HG02642 (cell line): ENCODE data around the gene QSOX2.

ENCODE experiments used
- ATAC-seq: cut with Tn5 transposase; IDR thresholded peaks from one replicate; pipeline ENCODE4 v1.9.1; 2021; ENCODE audit warnings: mild to moderate bottlenecking; ENCODE audit not compliant: unreplicated experiment, poor library complexity

The QSOX2 gene

DNA sequence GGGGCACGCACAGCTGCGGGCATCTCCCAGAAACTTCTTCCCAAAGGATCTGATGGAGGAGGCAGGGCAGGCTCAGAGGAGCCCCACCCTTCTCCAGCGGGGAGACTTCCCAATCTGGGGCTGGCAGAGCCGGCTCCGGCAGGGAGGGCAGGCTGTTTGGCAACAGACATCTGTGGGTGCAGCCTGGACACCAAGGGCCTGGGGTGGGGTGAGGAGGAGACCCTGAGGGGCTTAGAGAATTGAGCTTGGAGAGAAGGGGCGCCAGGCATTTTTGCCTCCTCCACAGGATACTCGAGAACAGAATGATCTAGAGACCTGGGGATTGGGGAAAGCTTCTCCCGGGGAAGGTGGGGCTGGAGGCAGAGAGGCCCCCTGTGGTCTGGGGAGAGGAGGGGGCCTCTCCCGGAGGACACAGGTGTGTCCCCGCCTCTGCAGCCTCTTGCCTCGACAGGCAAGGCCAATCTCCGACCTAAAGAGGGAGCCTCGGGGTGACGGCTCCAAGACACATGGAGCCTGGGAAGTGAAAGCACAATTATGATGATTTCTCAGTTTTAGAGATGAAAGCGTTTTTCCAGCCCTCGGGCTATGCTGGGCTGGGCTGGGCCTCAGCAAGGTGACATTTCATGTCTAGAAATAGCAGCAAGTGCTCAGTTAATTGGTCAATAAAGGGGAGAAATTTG lies 49.1 kb downstream of the QSOX2 start:
- ATAC-seq, result no peak

- ATAC-seq, result no peak
Observed at GRCh38 chr9:136194540-136194939, 51.1 kb downstream of the QSOX2 start.

DNA sequence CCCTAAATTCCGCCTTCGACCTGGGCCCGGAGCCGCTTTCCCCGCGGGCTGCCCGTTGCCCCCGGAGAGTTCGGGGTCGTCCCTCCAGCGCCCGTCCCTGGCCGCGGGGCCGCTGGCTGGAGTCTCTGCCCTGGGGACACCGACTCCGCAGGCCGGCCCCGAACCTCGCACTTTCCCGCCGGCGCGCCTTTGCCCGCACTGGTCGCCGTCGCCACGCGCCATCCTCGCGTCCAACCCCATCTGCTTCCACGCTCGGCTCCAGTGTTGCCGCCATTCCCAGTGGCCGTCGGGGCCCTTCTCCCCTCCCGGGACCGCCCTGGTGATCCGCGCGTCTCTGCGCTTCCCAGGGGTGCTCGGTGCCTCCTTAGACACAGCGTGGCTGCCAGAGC lies 51.7 kb downstream of the QSOX2 start:
- no peak for ATAC-seq

- ATAC-seq, result no peak
Observed at GRCh38 chr9:136193127-136193890, 52.3 kb downstream of the QSOX2 start.

- ATAC-seq, result no peak
Observed at GRCh38 chr9:136192289-136193126, 53.1 kb downstream of the QSOX2 start.

- no peak for ATAC-seq
Observed at GRCh38 chr9:136191960-136192286, 53.7 kb downstream of the QSOX2 start.

GRCh38 chr9:136191099-136191959 lies 54.3 kb downstream of the QSOX2 start:
- no peak for ATAC-seq

GRCh38 chr9:136190656-136191055 lies 55.0 kb downstream of the QSOX2 start:
- no peak for ATAC-seq

DNA sequence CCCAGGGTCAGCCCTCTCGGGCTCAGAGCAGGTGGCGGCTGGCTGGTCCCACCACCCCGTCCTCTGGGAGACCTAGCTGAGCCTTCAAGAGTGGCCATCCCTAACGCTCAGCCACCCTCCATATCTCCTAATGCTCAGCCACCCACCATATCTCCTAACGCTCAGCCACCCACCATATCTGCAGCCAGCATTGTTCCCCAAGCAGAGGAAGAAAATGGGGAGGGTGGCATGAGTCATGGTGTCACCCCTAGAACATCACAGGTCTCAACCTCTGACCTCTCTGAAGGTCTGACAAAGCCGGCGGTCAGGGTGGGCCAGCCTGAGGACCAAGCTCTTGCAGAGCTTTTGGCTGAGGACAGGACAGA lies 55.4 kb downstream of the QSOX2 start:
- no peak for ATAC-seq

- no peak for ATAC-seq
Observed at GRCh38 chr9:136189394-136190236, 56.0 kb downstream of the QSOX2 start.

DNA sequence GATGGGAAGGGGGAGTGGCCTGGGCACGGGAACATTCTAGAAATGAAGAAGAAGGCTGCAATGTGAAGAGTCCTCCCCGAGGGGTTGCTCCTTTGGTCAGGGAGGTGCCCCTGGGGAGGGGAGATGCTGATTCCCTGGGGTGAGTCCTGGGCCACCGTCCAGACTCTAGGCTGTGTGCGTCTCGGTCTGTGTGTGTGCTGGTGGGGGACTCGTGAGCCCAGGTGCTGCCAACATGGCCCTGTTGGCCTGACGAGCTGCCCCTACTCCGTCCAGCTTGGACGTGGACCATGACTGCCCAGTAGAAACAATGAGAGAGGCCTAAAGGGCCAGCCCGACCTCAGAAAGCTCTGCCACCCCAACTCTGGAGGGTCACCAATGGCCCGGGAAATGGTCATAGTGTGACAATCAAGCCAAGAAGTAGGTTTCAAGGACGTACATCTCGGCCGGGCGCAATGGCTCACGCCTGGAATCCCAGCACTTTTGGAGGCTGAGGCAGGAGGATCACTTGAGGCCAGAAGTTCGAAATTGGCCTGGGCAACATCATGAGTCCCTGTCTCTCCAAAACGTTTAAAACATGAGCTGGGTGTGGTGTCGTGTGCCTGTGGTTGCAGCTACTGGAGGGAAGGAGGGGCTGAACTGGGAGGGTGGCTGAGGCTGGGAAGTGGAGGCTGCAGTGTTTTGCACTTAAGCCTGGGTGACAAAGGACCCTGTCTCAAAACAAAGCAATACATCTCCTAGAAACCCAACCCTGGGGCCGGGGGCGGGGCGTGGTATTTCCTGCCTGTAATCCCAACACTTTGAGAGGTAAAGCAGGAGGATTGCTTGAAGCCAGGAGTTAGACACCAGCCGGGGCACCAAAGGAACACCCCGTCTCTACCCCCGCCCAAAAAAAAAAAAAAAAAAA lies 57.7 kb downstream of the QSOX2 start:
- no peak for ATAC-seq

DNA sequence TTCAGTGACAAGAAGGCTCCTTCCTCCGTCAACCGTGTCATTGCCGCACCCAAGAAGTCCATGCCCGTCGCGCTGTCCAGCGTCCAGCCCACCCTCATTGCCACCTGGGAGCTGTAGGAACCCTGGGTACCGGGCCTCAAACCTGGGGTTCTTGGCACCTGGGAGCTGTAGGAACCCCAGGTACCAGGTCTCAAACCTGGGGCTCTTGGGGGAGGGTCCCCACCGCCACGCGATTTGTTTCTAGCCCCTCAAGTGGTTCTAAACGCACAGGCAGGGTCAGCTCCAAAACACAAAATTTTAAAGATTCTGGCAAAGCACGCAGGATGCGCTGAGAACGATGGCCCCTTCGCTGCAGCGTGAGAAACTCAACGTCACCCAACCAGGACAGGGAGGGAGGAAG lies 58.4 kb downstream of the QSOX2 start:
- ATAC-seq, result no peak

DNA sequence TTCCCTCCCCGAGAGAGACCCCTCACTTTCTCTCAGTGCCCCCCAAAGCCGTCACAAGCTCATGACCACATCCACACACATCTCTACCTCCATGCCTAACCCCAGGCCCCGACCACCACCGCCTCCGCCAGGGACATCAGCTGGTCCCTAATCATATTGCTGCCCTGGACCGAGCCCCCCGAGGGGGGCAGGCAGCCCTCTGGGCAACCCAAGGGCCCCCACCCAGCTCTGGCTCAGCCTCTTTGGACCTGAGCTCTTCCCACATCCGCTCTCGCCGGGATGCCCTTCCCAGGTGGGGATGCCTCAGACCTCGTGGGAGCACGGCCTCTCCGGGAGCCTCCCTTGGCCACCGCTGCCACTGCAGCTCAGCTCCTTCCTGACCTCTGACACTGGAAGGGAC lies 59.2 kb downstream of the QSOX2 start:
- ATAC-seq, result no peak

GRCh38 chr9:136185596-136186366 lies 59.8 kb downstream of the QSOX2 start:
- ATAC-seq, result no peak

DNA sequence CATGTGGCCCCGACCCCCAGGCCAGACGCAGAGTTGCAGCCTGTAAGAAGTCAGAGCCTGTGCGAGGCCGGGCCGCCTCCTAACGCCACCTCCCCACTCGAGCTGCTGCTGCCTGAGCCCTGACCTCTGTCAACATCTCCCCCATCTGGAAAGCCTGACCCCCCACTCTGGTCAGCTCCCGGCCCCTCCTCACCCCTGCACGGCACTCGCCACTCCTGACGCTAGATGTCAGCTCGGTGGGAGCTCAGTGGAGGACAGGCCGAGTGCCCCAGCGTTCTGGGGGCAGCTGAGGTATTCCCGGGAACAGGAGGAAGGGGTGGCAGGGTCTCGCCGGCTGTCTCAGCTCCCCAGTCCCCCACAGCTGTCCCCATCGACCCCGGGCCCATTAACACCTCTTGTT lies 60.5 kb downstream of the QSOX2 start:
- ATAC-seq, result no peak

- no peak for ATAC-seq
Observed at GRCh38 chr9:136182850-136183422, 62.7 kb downstream of the QSOX2 start.

- no peak for ATAC-seq
Observed at GRCh38 chr9:136182420-136182787, 63.2 kb downstream of the QSOX2 start.
